ENCODE results near the gene STXBP4.
"Not testable (repeated sequence)": the region's sequence is repeated elsewhere in the genome, so short reads cannot be mapped to it uniquely, and the experiment has no call there.

STXBP4 gene

DNA sequence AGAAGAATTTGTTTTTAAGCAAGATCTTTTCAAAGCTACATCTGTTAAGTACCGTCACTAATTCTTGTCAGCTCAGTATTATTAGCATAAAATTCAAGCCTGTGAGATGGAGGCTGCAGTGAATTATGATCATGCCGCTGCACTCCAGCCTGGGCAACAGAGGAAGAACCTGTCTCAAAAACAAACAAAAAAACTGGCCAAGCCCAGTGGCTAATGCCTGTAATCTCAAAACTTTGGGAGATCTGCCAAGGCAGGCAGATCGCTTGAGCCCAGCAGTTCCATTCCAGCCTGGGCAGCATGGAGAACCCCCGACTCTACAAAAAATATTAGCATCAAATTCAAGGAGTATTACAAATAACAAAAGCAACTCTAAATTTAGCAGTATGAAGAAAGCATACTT, 88.0 kb downstream of the STXBP4 start:
- FAIRE-seq, result no peak

- FAIRE-seq, result no peak
Observed at GRCh38 chr17:55057184-55057583, 88.6 kb downstream of the STXBP4 start.

DNA sequence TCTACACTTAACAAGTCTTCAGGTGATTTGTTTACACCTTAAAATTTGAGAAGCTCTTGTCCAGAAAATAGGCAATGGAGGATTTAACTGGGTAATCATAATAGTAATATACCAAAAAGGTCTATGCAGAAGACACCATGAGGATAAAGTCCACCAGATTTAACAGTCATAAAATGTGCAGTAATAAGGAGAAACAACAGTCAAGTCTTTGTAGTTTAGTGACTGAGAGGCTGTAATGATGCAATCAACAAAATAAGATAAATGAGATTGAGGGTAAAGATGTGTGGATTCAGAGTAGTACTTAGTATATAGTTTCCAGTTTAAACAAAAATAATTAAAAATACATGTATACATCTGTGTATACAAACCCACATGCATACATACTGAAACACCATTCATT, 91.2 kb downstream of the STXBP4 start:
- FAIRE-seq, result no peak

- FAIRE-seq, result no peak
Observed at GRCh38 chr17:55062921-55063320, 94.4 kb downstream of the STXBP4 start.

DNA sequence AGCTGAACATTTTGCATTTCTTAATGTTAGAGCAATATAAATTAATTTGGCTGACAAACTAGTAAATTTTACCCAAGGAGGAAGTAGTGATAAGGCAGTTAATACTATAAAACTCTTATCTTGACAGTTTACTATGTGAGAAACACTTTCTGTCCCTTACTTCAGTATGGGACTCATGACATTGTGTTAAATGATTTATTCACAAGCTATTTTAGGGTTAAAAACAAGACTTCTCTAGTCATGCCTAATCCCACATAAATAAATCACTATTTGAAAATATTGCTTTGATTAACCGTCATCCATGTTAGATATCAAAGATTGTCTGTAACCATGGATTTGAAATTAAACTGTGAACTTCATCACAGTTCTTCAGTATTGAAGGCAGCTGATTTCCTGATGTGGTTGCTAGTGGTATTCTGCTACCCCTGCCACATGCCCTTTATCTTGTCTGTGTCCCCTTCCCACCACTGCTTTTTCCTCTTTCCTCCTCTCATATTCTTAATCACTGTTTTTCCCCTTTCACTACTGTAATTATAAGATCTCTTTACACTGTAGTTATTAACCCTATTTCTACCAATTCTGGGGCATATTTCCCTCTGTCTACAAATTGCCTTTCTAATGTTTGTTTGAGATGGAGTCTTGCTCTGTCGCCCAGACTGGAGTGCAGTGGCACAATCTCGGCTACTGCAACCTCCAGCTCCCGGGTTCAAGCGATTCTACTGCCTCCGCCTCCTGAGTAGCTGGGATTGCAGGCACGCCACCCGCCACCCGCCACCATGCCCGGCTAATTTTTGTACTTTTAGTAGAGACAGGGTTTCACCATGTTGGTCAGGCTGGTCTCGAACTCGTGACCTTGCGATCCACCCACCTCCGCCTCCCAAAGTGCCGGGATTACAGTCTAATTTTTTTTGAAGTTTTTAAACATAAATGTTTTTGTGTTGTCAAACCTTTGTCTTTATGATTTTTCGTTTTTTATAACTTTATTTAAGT, 95.6 kb downstream of the STXBP4 start:
- no peak for FAIRE-seq

GRCh38 chr17:55067697-55068439, 99.3 kb downstream of the STXBP4 start:
- no peak for FAIRE-seq

DNA sequence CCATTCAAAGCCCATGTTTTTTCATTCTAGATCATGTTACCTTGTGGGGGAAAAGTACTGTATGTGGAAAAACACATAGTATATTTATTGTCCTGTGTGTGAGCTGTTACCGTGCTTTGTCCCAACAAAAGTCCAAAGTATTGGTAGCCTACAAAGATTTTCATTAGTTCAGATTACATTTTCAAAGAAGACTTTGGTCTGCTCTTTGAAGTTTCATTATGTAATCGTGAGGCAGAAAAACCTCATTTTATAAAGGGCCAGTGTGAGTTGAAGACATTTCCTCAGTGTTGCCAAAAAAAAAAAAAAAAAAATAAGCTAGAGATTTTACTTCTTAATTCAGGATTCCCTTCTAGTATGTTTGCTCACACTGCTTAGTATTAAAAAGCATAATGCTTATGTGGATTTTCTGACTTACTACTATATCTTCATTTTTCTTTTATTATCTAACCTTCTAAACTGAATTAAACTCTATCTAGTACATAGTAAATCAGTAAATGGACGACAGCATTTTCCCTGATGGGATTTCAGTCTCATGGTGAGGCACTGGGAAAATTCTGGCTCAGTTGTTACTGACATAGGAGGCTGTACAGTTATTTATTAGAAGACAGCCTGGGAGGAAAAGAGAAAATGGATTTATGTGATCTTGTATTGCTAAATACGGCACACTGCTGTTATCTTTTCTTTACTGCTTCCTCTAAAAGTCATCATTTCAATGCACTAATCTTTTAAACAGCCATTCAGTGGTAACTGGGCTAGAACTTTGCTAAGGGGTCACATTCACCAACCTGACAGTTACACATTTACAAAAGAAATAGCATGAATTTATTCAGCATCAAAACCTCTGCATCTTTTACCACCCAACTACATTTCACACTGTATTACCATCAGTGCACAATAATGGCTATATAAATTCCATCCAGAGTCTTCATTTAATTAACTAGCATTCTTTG, 100.6 kb downstream of the STXBP4 start:
- FAIRE-seq, result no peak

GRCh38 chr17:55069983-55070529, 101.5 kb downstream of the STXBP4 start:
- FAIRE-seq, result no peak

DNA sequence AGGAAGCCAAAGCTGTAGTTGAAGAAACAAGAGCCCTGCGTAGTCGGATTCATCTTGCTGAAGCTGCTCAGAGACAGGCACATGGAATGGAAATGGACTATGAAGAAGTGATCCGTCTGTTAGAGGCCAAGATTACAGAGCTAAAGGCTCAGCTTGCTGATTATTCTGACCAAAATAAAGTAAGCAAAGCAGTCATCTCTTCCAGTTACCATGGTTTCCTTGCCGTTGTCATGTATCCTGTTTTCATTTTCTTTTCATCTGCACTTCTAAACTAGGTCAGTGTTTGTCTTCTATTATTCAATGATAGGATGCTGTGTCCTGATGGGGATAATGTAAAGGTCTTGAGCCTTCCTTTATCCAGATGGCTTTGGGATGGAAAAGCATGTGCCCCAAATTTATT, 104.3 kb downstream of the STXBP4 start:
- FAIRE-seq, result no peak

GRCh38 chr17:55073467-55073866, 104.9 kb downstream of the STXBP4 start:
- FAIRE-seq, result not testable (repeated sequence)

DNA sequence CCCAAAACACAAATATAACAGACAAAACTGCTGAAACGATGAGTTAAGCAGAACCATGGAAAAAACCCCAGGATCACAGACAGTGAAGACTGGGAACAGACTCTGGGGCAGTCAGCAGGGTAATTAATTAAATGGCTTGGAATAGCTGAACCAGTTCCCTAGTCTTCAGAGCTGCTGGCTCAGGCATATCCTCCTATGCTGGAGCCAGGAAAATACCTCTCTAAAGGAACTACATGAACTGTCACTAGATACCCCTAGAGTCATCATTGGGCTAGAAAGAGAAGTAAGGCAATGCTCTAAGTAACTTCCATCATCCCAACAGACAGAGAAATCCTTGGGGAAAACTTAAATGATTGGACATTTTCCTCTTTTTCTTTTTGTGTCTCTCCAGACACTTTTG, 113.0 kb downstream of the STXBP4 start:
- no peak for FAIRE-seq

DNA sequence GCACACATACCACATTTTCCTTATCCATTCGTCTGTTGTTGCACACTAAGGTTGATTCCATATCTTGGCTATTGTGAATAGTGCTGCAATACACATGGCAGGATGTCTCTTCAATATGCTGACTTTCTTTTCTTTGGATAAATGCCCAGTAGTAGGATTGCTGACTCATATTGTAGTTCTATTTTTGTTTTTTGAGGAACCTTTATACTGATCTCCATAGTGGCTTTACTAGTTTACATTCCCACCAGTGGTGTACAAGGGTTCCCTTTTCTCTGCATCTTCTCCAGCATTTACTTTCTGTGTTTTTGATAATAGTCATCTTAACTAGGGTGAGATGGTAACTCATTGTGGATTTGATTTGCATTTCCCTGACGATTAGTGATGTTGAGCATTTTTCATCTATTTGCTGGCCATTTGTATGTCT, 118.1 kb downstream of the STXBP4 start:
- FAIRE-seq, result no peak

DNA sequence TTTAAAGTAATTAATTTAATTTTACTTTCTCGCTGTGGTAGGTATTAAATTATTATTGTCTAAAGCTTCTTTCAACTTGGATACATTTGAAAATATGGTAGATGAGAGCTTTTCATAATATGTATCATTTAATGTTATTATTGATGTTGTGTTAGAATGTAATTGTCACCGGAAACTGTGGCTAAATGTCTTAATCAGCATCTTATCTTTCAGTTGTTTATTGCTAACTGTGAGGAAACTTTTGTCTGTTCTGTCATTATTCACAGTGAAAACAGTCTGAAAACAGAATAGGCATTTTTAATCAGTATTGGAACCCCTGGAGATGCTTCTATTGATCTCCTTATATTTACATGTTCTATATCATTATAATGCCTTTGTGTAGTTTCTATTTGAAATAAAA, 120.7 kb downstream of the STXBP4 start:
- peak; percentile 8 for FAIRE-seq

DNA sequence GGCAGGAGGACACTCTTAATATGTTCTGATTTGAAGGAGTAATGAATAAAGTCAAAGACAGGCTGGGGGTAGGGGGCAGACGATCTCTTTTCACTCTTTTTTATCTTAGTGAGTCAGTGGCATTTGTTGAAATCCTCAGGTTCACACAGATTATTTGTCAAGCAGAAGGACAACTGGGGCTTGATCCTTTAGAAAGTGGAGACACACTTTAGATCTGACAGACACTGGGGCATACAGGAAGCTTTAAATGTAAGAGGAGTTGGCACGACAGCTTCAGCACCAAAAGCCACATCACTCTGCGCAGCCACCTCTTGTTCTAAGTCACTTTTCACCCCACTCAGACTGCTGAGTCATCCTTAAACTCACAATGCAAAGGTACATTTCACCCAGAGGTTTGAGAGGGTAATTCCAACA, 121.5 kb downstream of the STXBP4 start:
- no peak for FAIRE-seq

- FAIRE-seq, result no peak
Observed at GRCh38 chr17:55093353-55093752, 124.8 kb downstream of the STXBP4 start.

DNA sequence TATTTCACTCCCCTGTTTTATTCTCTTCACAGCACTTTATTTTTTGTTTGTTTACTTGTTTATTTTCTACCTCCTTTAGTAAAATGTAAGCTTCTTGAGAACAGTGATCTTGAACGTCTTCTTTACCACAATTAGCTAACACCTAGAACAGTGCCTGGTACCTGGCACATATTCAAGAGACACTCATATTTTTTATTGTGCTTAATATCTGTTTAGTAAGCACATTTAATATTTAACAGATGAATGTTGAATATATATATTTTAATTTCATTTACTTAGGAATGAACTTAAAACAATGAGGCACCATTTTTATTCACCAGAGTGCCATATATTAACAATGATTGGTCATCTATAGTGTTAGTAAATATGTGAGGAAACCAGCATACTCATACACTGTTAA, 130.2 kb downstream of the STXBP4 start:
- FAIRE-seq, result no peak

DNA sequence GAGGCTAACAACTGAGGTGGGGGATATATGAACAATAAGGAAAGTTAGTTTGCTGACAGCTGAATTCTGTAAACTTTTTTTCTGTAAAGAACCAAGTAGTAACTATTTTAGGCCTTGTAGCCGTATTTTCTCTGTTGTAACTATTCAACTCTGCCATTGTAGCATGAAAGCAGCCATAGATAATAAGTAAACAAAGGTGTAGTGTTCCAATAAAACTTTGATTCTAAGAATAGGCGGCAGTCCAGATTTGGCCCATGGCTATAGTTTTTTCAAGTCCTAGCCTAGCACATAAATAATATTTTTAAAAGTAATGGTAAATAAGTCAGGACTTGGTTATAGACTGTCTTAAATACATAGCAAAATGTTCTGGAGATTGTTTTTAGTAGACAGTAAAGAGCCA, 142.0 kb downstream of the STXBP4 start:
- FAIRE-seq, result no peak

GRCh38 chr17:55114283-55114682, 145.7 kb downstream of the STXBP4 start:
- no peak for FAIRE-seq

DNA sequence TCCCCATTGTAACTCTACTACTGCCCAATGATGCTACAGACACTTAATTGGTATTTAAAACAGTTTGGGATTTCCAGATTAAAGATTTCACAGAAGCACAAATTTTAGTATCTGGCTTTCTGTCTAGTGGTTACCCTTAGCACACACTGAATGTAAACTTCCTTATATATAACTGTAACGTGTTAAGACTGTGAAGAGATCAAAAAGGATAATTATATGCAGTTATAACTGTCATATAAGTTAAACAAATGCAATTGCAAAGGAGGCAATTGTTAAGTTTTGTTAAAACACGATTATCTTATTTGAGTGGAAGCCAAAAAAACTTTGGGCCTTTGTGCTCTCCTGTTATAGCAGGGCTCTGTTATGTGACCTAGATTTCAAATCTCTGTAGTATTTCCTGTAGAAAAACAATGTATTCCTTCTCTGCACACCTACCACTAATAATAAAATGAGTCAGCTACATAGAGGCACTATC, 147.9 kb downstream of the STXBP4 start:
- FAIRE-seq, result no peak

DNA sequence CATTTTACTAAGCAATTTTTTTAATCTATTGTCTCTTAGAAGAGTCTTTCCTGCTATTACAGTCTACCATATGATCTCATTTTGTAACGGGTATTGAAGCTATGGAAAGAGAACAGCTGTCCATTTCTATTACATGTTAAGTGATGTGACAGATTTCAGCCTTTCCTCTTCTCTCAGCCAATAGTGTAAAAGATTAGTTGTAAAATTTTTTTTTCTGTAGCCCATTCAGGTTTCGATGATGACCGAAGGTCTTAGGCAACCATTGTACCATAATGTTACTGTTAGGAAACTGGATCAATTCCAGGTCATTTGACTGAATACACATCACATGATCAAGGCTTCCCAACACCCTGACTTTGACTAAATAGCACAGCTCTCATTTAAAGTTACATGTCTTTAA, 148.6 kb downstream of the STXBP4 start:
- FAIRE-seq, result no peak

- FAIRE-seq, result no peak
Observed at GRCh38 chr17:55120651-55121050, 152.1 kb downstream of the STXBP4 start.

DNA sequence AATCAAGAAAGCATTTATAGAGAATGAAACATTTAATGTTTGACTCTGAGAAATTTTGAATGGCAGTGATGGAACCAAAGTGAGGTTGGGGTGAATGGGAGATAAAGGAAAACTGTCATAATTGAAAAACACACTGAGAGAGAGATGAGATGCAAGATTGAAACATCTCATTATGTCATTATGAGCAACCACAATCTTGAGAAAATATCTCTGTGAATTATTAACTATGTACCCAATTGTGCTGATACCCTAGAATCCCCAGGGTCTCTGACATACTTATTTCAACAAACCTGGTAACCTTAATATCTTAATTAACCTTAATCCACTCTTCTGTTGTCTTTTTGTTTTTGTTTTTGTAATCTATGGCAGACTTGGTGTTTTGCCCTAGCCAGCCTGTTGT, 152.7 kb downstream of the STXBP4 start:
- FAIRE-seq, result no peak

Data from endometrium (tissue), 2 donors.